SKM-1 treated with dmso at 0.1 percent for 144 hours (cell line): ENCODE results near the gene QDPR.
A peak's percentile ranks its signal among the peaks of the same experiment; 100 is the strongest.

Source experiments
- DNase-seq: peaks from one replicate; lab custom pipeline; 2025; ENCODE audit not compliant: unreplicated experiment; lab: John Stamatoyannopoulos, UW

Gene QDPR

DNA sequence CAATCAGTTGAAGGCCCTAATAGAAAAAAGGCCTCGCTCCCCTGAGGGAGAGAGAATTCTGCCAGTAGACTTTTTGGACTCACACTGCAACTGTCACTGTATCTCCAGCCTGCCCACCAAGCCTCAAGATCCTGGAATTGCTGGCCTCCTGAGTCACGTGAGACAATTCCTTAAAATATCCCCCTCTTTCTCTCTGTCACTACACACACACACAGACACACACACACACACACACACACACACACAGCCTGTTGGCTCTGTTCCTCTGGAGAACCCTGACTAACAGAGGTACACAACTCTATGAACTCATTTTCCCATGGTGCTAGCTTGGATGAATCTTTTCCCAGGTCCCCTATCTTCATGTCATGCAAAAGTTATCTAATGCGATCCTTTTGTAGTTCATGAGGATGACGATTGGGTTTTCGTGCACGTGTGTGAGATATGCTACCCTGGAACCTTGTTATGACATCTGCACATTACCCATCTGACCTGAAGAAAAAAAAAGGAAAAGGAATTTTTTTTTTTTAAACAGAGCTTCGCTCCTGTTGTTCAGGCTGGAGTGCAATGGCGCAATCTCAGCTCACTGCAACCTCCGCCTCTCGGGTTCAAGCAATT lies 16.8 kb upstream of the QDPR start:
- no peak for DNase-seq

DNA sequence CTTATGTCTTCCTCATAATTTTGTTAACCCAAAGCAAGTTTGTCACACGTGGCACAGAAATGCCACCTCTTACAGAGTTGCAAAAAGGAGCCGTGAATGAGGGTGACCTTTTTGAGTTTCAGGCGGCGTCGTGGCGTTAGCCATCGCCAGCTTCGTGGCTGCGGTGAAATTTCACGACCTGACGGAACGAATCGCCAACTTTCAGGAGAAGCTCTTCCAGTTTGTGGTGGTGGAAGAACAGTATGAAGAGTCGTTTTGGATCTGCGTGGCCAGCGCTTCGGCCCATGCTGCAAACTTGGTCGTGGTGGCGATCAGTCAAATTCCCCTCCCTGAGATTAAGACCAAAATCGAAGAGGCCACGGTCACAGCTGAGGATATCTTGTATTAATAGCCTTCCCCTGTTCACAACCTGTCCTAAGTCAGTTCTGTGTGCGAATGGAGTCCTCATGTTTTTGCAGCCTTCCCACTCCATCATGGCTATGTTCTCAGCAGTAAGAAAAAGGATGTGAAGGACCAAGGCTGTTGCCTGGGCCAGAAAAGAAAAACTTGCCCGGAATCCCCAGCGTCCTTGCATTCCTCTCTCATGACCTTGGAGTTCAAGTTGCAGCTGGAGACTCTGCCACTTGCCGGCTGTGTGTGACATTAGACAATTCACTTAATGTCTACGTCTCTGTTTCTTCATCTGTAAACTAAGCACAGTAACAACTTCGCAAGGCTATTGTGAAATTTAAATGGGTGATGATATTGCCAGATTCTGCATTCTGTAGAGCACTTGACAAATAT lies 15.0 kb upstream of the QDPR start:
- DNase-seq: no peak

DNA sequence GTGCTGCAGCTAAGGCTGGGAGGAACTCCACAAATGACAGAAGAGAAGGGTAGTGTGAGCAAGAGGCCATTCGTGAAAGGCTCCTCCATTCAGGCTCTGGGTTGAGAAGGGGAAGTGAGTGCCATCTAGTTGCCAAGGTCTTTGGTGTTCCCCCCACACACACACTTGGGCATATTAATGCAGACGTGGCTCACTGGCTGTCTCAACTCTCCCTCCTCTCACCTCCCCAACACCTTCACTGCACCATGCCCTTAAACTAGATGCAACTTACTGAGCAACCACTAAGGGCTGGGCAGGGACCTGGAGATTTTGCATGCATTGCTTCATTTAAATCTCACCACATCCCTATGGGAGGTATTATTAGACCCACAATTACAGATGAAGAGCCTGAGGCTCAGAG lies 11.8 kb upstream of the QDPR start:
- DNase-seq: no peak

DNA sequence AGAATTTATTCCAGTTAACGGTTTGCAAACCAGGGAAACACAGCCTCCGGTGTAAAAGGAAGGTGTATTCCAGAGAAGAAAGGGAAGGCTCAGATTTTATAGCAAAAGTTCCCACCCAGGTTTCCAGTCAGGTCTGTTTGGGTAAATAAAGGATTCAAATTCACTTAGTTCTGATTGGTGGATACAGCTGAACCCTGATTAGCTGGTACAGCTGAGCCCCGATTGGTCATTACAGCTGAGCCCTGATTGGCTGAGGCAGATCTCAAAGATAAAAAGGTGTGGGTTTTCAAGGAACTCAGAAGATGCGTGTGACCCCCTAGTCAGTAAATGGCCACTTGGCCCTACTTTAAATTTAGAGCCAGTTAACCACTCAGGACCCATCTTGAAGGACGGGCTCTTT lies 9.7 kb upstream of the QDPR start:
- DNase-seq: no peak

DNA sequence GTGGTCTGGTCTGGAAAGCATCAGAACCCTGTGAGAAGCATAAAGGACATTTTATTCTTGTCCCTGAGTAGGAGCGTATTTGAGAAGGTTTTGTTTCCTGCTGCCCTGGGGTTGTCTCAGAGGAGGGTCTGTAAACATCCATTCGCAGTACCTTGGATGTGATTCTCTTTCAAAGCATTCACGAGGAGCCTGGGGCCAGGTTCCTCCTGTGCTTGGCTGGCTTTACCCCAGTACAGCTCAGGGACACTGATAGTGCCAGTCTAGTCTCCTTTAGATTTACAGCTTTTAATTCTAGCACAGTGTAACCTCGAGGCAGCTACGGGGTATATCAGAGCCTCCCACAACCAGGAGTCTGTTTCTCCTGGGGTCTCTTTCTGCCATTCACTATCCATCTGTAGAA lies 5.8 kb upstream of the QDPR start:
- no peak for DNase-seq

DNA sequence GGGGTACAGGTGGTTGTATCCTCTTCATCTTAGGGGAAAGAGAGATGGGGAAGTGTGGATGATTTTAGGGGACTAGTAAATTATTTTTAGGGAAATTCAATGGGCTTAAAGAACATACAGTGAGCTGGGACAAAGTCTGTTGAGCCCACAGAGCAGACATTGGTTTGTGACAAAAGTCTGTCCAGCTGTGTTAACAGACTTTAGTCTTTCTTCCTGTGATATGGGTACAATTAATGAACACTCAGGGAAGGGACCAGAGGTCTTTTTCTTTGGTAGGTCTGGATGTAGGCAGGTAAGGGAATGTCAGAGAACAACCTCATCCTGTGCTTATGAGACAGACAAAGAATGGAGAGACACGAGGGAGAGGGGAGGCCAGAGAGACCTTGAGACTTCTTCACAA lies 5.1 kb upstream of the QDPR start:
- DNase-seq: no peak

DNA sequence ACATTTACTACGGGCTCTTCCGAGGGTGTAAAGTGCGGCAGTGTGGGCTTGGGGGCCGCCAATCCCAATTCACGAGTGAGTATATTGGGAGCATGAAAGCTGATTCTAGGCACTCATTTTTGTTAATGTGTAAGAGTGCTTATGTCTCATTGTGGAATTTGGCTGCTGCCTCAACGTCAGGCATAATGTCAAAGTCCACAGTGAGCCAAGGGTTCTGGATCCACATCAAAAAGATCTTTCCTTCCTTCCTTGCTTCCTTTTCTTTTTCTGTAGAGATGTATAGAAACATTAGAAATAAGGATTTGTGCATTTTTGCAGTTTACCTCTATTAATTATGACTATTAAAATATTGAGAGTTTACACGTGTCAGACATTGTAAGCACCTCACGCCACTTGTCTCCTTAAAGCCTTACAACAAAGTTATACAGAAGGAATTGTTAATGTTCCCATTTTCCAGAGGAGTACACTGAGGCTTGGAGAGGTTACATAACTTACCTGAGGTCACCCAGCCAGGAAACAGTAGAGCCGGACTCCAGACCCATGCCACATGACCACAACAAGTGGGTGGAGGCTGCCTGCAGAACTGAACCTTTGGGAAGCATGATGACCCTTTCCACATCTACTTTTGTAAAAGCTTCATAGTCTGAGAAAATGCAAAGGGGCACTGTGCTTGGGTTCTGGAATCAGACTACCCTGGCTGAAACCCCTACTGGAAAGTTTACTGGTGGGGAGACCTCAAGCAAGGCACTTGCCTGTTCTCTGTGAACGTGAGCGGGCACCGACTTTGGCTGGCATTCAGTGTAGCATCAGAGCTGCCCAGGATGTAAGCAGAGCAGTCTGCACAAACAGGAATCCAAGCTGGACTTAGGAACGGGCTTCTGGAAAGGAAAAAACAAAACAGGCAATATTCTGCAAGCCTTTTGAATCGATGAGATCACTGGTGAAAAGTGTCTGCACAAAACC lies 3.8 kb upstream of the QDPR start:
- no peak for DNase-seq

DNA sequence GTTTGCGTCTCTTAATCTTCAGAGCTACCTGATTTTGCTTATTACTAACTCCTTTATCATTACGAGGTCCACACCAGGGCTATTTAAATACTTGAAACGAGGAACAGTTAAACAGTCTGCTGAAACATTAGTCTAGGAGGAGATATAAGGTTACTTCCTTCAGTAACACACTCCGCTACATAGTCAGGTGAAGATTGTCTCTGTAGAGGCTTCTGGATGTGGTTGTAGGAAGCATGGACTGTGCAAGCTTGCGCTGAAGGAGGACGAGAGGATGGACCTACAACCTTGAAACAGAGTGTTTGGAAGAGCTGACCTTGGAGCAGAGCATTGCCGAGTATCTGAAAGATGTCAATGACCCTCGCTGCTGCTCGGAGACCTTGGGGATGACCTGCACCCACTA lies 3.0 kb upstream of the QDPR start, which contains the start of gene CLRN2:
TSS of gene CLRN2 (plus strand) at position 301 of the 400 bp plus-strand sequence. CDS start 102 bp downstream, outside the sequence.
- no peak for DNase-seq

DNA sequence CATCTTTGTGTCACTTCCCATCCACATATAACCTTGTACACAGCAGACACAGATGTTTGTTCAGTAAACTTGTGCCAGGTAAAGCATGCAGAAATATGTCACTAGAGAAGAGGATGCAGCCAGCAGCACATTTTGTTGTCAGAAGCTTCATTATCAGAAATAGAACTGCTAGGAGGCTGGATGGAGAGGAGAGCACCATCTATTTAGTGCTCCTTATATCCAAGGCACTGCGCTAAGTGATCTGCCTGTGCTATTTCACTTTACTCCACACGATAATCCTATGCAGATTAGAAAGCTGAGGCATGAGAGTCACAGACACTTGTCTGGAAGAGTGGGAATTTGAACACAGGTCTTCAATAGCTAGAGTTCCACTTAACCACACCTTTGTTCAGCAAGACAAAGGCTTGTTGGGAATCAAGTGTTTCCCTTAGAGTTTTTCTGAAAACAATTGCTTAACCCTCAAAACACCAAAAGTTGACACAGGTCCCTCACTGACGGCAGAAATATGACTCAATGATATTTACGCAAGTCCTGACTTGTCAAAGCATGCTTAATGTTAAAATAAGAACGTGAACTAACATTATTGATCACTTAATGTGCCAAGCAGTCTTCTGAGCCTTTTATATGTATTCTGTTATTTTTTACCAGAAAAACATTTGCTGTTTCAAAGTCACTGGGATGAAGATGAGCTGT lies 1.2 kb upstream of the QDPR start:
- no peak for DNase-seq

DNA sequence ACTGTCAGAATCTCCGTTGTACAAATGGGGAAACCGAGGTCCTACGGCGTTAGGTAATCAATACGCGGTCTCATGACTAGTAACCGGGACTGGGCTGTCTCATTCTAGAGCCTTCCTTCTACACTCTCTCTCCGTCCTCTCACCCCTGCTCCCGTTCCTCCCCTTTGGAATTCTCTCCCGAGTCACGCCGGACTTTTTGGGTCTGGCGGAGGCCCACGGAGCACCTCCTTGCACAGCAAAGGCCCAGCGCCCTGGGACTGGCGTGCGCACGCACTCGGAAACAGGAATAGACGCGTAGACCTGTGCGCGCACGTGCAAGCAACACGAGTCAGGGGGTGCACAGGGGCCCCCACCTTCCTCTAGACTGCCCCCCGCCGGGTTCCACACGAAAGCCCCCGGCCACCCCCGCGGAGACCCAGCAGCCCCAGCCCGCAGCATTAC lies 361 bp downstream of the QDPR start:
- peak; percentile 31 for DNase-seq

DNA sequence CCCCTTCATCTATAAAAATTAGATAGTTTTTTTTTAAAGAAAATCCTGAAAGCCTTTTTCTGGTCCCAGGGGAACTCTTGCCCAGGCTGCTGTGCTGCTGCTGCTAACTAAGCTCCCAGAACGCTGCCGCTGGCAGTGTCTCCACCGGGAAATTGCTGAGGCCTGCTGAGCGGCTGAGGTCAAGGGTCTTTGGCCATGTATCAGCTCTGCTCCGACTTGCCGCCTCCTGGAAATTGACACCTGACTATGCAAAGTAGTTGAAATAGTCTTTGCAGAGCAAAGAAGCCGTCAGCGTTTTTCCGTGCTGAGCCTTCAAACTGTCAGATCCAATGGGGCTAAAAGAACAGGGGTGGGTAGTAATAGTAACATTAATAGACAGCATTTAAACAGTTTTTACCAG lies 839 bp downstream of the QDPR start:
- DNase-seq: no peak

DNA sequence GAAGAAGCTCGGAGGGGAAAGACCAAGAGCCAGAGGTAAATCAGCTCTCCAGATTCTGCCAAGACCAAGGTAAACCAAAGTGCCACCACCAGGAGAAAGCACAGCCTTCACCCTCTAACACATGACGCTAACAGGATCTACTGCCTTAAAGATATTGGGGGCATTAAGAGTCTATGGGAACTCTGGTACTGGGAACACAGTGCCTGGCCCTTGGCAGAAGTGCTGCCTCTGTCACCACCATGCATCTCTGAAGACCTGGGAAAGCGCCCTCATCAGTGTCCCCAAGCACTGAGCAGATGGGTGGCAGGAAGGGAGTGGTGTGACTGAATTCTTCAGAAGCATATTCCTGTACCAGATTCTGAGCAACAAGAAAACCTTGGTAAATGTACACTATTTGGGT lies 1.3 kb downstream of the QDPR start:
- no peak for DNase-seq

DNA sequence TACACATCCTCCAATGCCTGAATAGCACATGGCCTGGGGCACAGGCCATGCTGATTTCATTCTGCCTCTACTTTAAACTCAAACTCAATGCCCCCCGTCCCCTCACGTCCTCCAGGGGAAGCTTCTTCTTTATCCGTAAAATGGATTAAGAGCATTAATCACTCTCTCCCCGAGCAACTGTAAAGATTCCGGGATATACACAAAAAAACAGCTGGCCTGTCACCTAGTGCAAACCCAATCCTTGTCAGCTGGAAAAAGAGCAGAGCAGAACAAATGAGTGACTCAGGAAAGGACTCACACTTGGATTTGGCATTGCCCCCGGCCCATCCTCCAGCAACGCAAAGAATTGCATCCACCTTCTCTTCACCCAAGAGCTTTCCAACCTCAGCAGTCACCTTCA lies 7.8 kb downstream of the QDPR start:
- no peak for DNase-seq

DNA sequence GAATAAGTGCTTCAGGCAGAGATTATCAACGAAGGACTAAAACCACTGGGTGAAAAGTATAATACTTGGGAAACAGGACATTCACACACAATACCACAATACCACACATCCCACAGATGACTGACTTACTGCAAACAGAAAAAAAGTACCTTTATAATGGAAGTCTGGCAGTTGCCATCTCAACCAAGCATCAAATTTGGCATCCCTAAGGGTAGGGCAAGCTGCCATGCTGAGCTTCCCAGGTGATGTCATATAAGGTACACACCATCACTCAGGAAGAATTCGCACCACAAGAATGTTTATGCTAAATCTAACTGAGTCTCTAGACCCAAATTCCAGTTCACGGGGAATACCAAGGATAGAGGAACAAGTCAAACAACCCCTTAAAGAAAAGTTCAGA lies 9.1 kb downstream of the QDPR start:
- DNase-seq: no peak

DNA sequence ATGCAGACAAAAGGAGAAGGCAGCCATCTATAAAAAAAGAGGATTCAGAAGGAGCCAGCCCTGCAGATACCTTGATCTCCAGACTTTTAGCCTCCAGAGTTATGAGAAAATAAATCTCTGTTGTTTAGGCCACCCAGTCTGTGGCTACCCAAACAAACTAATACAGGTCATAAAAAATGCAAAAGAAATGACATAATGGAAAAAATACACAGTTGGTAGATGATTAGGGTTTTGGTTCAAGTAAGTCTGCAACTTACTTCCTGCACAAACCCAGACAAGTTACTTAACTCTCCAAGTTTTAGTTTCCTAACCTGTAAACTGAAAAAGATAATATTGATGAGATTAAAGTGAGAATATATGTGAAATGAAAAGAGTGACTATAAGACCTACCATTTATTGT lies 11.3 kb downstream of the QDPR start:
- no peak for DNase-seq

DNA sequence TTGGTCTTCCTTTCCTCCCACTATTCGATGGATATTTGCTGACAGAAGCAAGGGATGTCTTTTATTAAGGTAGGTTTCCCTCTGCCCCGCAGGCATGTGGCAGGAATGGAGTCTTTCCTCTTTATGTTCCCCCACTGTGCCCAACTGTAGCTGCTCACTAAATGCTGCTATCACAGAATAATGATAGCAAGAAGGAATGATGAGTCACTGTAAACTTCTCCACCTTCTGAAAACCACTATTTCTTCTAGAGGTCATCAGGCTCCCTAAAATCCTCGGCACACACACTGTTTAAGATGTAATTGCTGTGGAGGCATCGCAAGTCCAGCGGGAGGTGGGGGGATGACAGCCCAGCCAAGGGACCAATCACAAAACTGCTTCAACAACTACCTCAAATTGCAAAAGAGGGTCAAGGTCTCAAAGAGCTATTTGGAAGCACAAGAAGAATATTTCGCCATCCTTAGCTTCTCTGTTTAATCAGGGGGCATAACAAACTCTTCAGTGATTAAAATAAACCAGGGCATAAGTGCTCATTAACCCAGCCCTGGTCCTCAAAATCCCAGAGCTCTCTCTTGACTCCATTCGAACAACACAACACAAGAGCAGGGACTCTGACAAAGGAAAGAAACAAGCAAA lies 13.9 kb downstream of the QDPR start:
- DNase-seq: no peak

DNA sequence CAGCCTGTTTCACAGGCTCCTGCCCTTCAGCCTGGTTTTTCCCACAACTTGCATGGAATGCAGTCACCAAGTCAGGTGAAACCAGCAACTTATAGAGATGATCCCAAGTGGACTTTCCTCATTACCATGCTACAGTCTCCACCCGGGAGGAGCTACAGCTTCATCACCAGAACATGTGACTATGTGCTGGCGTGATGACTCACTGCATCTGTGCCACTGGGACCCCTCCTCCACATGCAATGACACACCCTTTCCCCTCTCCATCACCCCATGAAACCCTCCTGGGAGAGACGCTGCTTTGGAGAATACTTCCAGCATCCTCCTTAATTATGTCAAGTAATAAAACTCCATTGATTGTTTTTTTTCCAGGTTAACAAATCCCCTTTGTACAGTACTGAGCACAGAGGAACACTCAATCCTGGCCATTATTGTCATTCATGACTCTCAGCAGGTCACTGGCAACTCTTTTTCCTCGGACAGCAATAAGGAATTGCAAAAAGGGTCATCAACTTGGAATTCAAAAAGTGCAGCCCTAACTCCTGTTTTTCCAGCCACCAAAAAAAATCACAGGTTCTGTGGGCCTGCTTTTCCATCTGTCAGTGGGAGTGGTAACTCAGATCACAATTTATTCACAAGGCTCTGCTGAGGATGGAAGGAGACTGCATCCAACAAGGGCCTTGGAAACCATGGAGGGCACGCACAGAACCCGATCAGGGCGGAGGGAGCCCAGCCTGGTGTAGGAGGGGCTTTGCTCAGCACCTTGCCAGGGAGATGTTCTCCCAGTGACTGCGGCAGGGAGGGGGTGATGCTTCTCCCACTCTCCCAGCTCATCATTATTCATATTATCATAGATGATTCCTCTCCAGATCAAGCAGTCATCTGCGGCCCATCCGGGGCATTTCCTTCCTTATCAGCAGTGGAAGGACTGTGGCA lies 17.4 kb downstream of the QDPR start:
- no peak for DNase-seq

DNA sequence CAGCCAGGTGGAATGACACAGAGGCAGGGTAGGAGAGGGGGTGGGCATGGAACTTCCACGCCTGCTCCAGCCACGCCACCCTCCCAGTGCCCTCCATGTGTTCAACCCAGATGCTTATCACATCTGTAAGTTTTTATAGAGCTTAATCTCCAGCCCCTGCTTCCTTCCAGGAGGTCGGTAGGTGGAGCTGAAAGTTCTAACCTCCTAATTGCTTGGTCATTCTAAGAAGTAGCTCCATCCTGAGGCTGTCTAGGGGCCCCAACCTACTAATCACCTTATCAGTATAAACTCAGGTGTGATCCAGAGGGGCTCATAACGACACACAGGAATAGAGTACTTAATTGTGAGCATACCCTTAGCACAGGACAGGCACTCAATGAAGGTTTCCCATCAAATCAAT lies 18.3 kb downstream of the QDPR start:
- DNase-seq: no peak

DNA sequence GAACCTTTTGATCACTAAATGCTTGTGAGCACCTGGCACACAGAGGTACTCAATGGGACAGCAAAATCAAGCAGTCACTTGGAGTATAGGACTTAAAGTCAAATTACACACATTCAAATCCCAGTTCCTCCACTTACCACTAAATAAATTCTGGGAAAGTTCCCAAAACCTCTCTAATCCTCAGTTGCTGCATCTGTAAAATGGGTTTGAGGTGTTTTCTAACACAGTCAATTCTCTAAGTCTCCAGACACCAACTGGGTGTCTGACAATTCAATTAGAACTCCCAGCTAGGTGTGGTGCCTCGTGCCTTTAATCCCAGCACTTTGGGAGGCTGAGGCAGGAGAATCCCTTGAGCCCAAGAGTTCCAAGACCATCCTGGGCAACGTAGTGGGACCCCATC lies 19.0 kb downstream of the QDPR start:
- DNase-seq: no peak
